Renal cortex interstitium (tissue), 11 donors: ENCODE measurements around the gene DENND10. TPM values are rescaled to one million over a fixed set of nuclear protein-coding genes. Genes with fewer than 3 reads are reported as not detected.
"Not testable (repeated sequence)": the region's sequence is repeated elsewhere in the genome, so short reads cannot be mapped to it uniquely, and the experiment has no call there.

Source experiments
- DNase-seq, 11 donors: peaks; one replicate each; pipeline ENCODE4 v3.0.0-alpha.2; 2013; ENCODE audit warnings: low read depth in 9 of 11, low spot score in 4 of 11; ENCODE audit errors: extremely low read depth in 1 of 11
- polyA plus RNA-seq, 3 donors: library from polyadenylated mRNA; unstranded; fragments of 120-200 nt; gene quantifications; one replicate each; pipeline ENCODE4 v1.2.1, GENCODE V29; 2013; ENCODE audit not compliant: insufficient read length in 3 of 3

The DENND10 gene
- polyA plus RNA-seq, 3 donors: 50.6 to 77.0 (median 51.2) TPM

- no peak for DNase-seq
Measured at GRCh38 chr10:119116326-119116951, 12.5 kb downstream of the DENND10 start.

GRCh38 chr10:119118231-119118630 is 14.3 kb downstream of the DENND10 start:
- no peak for DNase-seq

DNA sequence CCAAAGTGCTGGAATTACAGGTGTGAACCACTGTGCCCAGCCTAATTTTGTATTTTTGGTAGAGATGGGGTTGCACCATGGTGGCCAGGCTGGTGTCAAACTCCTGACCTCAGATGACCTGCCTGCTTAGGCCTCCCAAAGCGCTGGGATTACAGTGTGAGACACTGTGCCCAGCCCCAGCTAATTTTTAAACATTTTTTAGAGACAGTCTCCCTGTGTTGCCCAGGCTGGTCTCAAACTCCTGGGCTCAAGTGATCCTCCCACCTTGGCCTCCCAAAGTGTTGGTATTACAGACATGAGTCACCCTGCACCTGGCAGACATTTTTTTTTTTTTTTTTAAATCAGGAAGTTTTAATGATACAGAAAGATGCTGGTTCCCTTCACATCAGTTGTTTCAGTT is 15.5 kb downstream of the DENND10 start:
- DNase-seq: no peak

DNA sequence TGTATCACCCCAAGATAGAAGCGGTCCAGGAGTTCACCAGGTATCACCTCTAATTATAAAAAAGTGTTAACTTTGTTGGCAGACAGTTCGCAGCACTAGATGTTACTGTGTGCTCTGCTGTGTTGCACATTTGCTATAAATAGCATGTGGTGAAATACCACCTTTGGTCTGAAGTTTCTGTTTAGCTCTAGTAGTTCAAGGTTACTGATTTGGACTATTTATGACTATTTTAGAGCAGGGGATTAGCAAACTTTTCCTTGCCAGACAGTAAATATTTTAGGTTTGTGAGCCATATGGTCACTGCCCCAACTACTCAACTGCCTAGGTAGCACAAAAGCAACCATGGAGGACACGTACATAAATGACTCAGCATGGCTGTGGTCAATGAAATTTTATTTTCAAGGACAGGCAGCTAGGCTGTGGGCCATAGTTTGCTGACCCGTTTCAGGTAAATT is 16.5 kb downstream of the DENND10 start:
- no peak for DNase-seq

DNA sequence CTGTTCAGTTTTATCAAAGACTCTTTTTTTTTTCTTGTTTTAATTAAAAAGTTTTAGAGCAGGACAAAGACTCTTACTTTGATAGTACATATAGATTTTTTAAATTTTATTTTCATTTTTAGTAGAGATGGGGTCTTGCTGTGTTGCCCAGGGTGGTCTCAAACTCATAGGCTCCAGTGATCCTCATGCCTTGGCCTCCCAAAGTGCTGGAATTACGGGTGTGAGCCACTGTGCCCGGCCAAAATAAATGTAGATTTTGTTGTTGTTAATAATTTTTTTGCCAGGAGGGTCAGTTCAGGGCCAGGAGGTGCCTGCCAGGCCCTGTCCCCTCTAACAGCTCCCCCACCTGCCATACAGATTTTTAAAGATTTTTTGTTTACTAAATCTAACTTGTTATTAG is 17.0 kb downstream of the DENND10 start:
- DNase-seq: no peak

DNA sequence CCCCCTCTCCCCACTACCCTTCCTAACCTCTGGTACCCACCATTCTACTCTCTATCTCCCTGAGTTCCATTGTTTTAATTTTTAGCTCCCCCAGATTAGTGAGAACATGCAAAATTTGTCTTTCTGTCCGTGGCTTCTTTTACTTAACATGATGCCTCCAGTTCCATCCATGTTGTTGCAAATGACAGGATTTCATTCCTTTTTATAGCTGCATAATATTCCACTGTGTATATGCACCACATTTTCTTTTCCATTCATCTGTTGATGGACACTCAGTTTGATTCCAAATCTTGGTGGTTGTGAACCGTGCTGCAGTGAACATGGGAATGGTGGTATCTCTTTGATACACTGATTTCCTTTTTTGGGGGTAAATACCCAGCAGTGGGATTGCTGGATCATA is 22.0 kb downstream of the DENND10 start:
- DNase-seq: no peak

GRCh38 chr10:119129721-119130120 is 25.8 kb downstream of the DENND10 start:
- DNase-seq: no peak

- DNase-seq: no peak
Measured at GRCh38 chr10:119131512-119132240, 27.8 kb downstream of the DENND10 start.

- DNase-seq: no peak
Measured at GRCh38 chr10:119132521-119133345, 28.8 kb downstream of the DENND10 start.

DNA sequence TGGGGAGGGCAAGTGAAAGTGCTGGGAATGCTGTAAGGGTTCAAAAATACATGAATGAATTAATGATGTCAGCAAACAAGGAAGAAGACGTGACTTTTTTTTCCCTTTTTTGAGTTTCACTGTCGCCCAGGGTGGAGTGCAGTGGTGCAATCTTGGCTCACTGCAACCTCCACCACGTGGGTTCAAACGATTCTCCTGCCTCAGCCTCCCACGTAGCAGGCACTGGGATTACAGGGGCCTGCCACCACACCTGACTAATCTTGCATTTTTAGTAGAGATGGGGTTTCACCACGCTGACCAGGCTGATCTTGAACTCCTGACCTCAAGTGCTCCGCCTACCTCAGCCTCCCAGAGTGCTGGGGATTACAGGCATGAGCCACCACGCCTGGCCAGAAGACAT is 30.0 kb downstream of the DENND10 start:
- DNase-seq: no peak

DNA sequence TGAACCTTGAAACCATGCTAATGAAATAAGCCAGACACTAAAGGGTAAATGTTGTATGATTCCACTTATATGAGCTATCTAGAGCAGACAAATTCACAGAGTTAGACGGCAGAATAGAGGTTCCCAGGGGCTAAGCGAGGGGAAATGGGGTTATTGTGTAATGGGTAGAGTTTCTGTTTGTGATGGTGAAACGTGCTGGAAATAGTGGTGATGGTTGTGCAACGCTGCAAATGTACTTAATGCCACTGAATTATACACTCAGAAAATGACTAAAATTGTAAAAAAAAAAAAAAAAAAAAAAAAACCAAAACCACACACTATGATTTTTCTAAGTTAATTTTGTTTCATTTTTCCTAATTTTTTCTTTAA is 31.6 kb downstream of the DENND10 start:
- no peak for DNase-seq

GRCh38 chr10:119136084-119136483 is 32.2 kb downstream of the DENND10 start:
- DNase-seq: no peak

- not testable (repeated sequence) for DNase-seq
Measured at GRCh38 chr10:119137878-119138277, 34.0 kb downstream of the DENND10 start.

DNA sequence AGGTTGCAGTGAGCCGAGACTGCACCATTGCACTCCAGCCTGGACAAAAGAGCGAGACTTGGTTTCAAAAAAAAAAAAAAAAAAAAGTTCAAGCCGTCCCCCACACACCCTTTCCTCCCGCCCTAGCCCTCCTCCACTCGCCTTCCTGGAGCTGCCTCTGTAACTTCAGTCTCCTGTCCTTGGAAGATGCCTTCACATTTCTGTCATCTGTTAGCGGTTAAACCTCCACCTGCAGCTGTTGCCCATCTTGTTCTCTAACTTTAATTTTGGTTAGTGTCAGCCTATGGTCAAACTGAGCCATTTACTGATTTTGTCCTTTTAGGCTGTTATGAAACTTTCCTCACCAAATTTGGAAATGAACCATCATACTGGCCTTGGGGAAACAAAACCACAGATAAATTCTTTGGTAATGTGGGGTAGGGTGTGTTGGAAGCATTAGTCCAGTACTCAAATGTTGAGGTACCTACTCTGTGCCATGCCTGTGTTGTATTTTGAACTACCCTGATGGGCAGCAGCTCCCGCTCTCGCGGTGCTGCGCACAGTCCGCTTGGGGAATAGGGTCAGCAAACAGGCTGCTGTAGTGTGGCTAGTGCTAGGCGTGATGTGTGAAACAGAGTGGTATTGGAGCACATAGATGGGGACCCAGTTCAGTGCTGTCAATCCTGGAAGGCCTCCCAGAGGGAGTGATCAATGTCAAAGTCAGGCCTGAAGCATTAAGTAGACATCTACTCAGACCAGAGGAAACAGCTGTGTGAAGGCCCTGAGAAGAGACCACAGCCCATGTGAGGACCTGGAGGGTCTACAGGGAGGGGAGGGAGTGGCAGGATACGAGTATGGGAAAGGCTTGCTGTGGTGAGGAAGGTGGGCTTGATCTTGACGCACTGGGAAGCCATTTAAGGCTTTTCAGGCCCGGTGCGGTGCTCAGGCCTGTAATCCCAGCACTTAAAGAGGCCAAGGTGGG is 34.7 kb downstream of the DENND10 start:
- no peak for DNase-seq

DNA sequence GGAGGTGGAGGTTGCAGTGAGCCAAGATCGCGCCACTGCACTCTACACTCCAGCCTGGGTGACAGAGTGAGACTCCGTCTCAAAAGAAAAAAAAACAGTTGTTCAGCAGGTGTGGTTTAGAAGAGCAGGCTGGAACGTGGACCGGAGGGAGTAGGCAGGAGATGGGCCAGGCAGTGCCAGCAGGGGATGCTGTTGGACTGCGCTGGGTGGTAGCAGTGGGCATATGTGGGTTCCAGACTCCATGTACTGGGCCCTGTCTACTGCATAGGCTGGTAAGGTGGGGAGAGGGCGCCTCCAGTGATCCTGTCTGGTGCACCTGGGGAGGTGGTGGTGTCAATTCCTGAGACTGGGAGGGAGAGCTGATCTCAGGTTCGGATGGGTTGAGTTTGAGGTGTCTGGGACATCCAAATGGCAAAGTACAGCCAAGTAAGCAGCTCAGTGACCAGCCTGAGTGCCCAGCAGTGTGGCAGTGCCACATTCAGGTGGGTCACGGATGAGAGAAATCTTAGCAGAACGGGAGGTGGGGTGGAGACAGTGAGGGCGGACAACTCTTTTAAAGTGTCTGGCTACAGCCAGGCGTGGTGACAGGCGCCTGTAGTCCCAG is 35.7 kb downstream of the DENND10 start:
- DNase-seq: peak in 2 of 11 donors; percentile 8 to 16

GRCh38 chr10:119140603-119141245 is 36.8 kb downstream of the DENND10 start:
- no peak for DNase-seq

DNA sequence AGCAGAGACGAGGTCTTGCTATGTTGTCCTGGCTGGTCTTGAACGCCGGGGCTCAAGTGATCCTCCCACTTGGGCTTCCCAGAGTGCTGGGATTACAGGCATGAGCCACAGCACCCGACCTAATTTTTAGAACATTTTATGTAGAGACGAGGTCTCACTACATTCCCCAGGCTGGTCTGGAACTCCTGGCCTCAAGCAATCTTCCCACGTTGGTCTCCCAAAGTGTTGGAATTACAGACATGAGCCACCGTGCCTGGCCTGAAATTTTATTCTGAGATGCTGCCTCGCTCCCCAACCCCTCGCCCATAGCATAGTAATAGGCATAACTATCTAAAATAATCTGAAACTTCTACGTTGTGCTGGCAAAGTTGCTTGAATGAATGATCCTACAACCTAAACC is 39.7 kb downstream of the DENND10 start:
- no peak for DNase-seq

GRCh38 chr10:119149157-119149556 is 45.2 kb downstream of the DENND10 start:
- no peak for DNase-seq
